ENCODE results near the gene LPO. TPM values are rescaled to one million over a fixed set of nuclear protein-coding genes. Genes with fewer than 3 reads are reported as not detected.
A peak's percentile ranks its signal among the peaks of the same experiment; 100 is the strongest.

The LPO gene
- total RNA-seq, 2 donors from 2014 or later, result not detected

GRCh38 chr17:58249270-58250133 lies 11.1 kb downstream of the LPO start:
- intact Hi-C loops (cut with DNase I), result loop anchor here (5.0 kb wide), 1 partner anchor 168 kb away; the partner anchor contains the start of gene RNF43
- H3K36me3 ChIP-seq, result no peaks in the 10 kb centered on the region
- TF ChIP-seq POLR2A (IDR thresholded peaks at IDR 0.05), result no peak
- peak; percentile 79 to 88 (median 84) for TF ChIP-seq CTCF (IDR thresholded peaks at IDR 0.05)
- TF ChIP-seq POLR2AphosphoS5 (IDR thresholded peaks at IDR 0.05), result peak; percentile 22
- H3K4me1 ChIP-seq (replicated peaks), result no peaks in the 10 kb centered on the region
- DNase-seq (ENCODE audit: low spot score), result peak; percentile 50
- WGBS, result 6% methylated on average over 50 of the region's 57 CpGs
- no peak overlapping the region for H3K27ac ChIP-seq
- peaks cover 4% of the 10 kb centered on the region for H3K27me3 ChIP-seq (replicated peaks; ENCODE audit: insufficient read depth)
- peak overlapping the region; percentile 18 to 33 for H3K4me3 ChIP-seq
- H3K9me3 ChIP-seq, result no peaks in the 10 kb centered on the region

GRCh38 chr17:58250344-58251011 lies 12.1 kb downstream of the LPO start:
- 90% methylated on average over 12 of the region's 12 CpGs for WGBS
- Histone ChIP-seq H3K9me3 (no peaks in the 10 kb centered on the region), H3K4me1 (replicated peaks) (no peaks in the 10 kb centered on the region), H3K27me3 (replicated peaks; ENCODE audit: insufficient read depth) (peaks cover 4% of the 10 kb centered on the region), H3K36me3 (no peaks in the 10 kb centered on the region), H3K4me3 (no peak overlapping the region), H3K27ac (no peak overlapping the region)
- no peak for DNase-seq (ENCODE audit: low spot score)
- intact Hi-C loops (cut with DNase I), result no loop called here
- TF ChIP-seq POLR2A (IDR thresholded peaks at IDR 0.05) (no peak), CTCF (IDR thresholded peaks at IDR 0.05) (no peak), POLR2AphosphoS5 (IDR thresholded peaks at IDR 0.05) (no peak)

- 67% methylated on average over 9 of the region's 9 CpGs for WGBS
- Histone ChIP-seq H3K9me3 (no peaks in the 10 kb centered on the region), H3K4me3 (no peak overlapping the region), H3K4me1 (replicated peaks) (no peaks in the 10 kb centered on the region), H3K27ac (no peak overlapping the region), H3K27me3 (replicated peaks; ENCODE audit: insufficient read depth) (peaks cover 4% of the 10 kb centered on the region), H3K36me3 (no peaks in the 10 kb centered on the region)
- DNase-seq (ENCODE audit: low spot score), result no peak
- TF ChIP-seq CTCF (IDR thresholded peaks at IDR 0.05) (no peak), POLR2A (IDR thresholded peaks at IDR 0.05) (no peak), POLR2AphosphoS5 (IDR thresholded peaks at IDR 0.05) (no peak)
- intact Hi-C loops (cut with DNase I), result no loop called here
Measured at GRCh38 chr17:58252141-58252540, 13.8 kb downstream of the LPO start.

GRCh38 chr17:58253082-58253481 lies 14.7 kb downstream of the LPO start:
- intact Hi-C loops (cut with DNase I), result no loop called here
- no peaks in the 10 kb centered on the region for H3K36me3 ChIP-seq
- DNase-seq (ENCODE audit: low spot score), result no peak
- no peak for TF ChIP-seq CTCF (IDR thresholded peaks at IDR 0.05)
- TF ChIP-seq POLR2A (IDR thresholded peaks at IDR 0.05), result no peak
- H3K4me3 ChIP-seq, result no peak overlapping the region
- peaks cover 4% of the 10 kb centered on the region for H3K27me3 ChIP-seq (replicated peaks; ENCODE audit: insufficient read depth)
- H3K9me3 ChIP-seq, result no peaks in the 10 kb centered on the region
- no peaks in the 10 kb centered on the region for H3K4me1 ChIP-seq (replicated peaks)
- H3K27ac ChIP-seq, result no peak overlapping the region
- WGBS, result 88% methylated on average over 3 of the region's 3 CpGs
